Memory B cell (primary cell): Measurements from ENCODE around the gene NEU4.
"Not testable (repeated sequence)": the region's sequence is repeated elsewhere in the genome, so short reads cannot be mapped to it uniquely, and the experiment has no call there.

Experiments used
- ATAC-seq: fragments of 150-1000 bp; cut with Tn5 transposase; 2 replicates; pipeline ENCODE4 v1.10.0; 2021; ENCODE audit warnings: low read depth, mild to moderate bottlenecking, moderate library complexity
- DNase-seq, 2 donors: peaks; one replicate each; pipeline ENCODE4 v3.0.0; 2022; ENCODE audit warnings: low spot score in 2 of 2
- H3K27ac Mint-ChIP-seq: one replicate; pipeline ENCODE4 v1.8.0; 2022; ENCODE audit warnings: mild to moderate bottlenecking, moderate library complexity, mixed read lengths
- H3K27me3 Mint-ChIP-seq: one replicate; pipeline ENCODE4 v1.8.0; 2022; ENCODE audit warnings: mixed read lengths
- H3K36me3 Mint-ChIP-seq: one replicate; pipeline ENCODE4 v1.8.0; 2022; ENCODE audit warnings: mild to moderate bottlenecking, mixed read lengths
- H3K4me1 Mint-ChIP-seq: one replicate; pipeline ENCODE4 v1.8.0; 2022; ENCODE audit warnings: mixed read lengths
- H3K4me3 Mint-ChIP-seq: one replicate; pipeline ENCODE4 v1.8.0; 2022; ENCODE audit warnings: mild to moderate bottlenecking, moderate library complexity, mixed read lengths
- H3K9me3 Mint-ChIP-seq: one replicate; pipeline ENCODE4 v1.8.0; 2022; ENCODE audit warnings: mixed read lengths

The NEU4 gene

DNA sequence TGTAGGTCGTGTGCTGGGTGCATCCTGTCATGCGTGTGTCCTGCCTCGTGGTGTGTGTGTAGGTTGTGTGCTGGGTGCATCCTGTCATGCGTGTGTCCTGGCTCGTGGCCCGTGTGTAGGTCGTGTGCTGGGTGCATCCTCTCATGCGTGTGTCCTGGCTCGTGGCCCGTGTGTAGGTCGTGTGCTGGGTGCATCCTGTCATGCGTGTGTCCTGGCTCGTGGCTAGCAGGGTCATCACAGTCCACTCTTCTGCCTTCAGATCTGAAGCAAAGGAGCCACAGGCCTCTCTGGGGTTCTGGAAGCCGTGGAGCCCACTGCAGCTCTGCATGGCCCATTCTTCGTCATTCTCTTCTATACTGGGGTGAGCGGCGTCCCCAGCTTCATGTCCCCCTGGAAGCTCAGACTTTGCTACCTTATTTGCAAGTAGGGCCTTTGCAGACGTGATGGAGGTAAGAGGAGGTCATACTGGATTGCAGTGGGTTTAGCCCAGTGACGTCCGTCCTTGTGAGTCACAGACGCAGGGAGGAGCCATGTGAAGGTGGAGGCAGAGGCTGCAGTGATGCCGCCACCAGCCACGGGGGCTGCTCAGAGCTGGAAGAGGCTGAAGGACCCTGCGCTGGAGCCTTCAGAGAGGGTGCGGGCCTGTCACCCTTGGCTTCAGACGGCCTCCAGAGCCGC is 11.1 kb downstream of the NEU4 start:
- H3K9me3 Mint-ChIP-seq, H3K27ac Mint-ChIP-seq, H3K36me3 Mint-ChIP-seq, H3K4me3 Mint-ChIP-seq, ATAC-seq: not testable (repeated sequence)
- Mint-ChIP-seq H3K27me3 (peaks cover 27% of the 10 kb centered on the region), H3K4me1 (peaks cover 19% of the 10 kb centered on the region)
- DNase-seq = peak in 1 of 2 donors; percentile 10

DNA sequence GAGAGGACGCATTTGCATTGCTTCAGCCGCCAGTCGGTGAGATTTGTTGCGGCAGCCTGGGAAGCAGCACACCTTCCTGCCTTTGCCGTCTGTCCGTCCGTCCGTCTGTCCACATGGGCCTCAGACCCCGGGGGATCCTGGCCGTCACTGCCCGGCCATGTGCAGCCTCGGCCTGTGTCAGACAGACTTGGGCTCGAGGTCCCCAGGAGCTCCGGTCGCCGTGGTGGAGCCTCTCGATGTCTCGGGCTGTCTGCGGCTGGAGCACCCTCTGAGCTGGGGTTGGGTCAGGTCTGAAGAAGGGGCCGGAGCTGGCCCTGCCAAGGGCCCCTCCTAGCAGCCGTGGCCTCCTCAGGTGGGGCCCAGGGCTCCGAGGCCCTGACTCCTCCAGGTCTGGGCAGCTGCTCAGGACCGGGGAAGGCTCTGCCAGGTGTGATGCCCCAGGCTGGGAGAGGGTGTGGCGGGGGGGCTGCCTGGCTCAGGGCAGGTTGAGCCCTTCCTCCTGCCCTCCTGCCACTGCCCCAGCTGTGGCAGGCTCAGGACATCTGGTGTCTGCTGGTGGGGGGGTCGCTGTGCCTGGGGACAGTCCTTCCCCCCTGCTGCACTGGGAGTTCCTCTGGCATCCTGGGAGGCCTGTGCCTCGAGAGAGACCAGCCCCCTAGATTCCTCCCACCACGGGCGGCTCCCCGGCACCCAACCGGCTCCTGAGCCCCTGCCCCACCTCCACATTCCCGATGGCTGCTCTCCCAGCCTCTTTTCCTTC is 11.8 kb downstream of the NEU4 start:
- Mint-ChIP-seq H3K9me3 (peaks cover 7% of the 10 kb centered on the region), H3K4me3 (no peak overlapping the region), H3K4me1 (peaks cover 19% of the 10 kb centered on the region), H3K27me3 (peaks cover 24% of the 10 kb centered on the region), H3K27ac (no peak overlapping the region), H3K36me3 (peaks cover 5% of the 10 kb centered on the region)
- DNase-seq = peak in 1 of 2 donors; percentile 8
- no peak for ATAC-seq

DNA sequence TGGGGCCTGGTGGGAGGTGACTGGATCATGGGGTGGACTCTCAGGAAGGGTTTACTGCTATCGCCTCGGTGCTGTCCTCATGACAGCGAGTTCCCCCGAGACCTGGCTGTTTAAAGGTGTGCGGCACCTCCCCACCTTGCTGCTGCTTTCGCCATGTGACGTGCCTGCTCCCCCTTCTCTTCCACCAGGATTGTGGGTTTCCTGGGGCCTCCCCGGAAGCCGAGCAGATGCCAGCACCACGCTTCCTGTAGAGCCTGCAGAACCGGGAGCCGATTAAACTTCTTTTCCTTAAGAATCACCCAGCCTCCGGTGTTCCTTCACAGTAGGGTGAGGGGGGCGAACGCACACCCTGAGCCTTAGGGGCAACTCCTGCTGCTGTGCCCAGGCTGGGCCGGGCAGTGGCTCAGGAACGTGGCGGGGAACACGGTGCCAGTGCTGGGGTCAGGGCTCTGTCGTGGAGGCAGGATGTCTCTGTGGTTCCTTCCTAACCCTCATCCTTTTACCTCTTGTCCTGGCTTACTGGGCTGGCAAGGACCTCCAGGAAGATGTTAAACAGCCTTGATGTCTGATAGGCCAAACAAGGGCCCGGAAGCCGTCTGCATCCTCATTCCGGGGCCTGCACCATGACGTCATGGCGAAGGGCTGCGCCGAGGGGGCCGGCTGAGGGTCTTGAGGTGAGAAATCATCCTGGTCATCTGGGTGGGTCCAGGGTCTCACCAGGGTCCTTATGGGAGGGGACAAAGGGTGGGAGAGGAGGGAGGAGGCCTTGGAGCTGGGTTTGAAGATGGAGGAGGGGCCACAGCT is 12.7 kb downstream of the NEU4 start:
- H3K36me3 Mint-ChIP-seq = peaks cover 5% of the 10 kb centered on the region
- H3K27ac Mint-ChIP-seq = no peak overlapping the region
- ATAC-seq (no peak), DNase-seq (peak in 1 of 2 donors; percentile 12)
- peaks cover 10% of the 10 kb centered on the region for H3K9me3 Mint-ChIP-seq
- H3K4me1 Mint-ChIP-seq = peaks cover 19% of the 10 kb centered on the region
- peaks cover 29% of the 10 kb centered on the region for H3K27me3 Mint-ChIP-seq
- H3K4me3 Mint-ChIP-seq = no peak overlapping the region

DNA sequence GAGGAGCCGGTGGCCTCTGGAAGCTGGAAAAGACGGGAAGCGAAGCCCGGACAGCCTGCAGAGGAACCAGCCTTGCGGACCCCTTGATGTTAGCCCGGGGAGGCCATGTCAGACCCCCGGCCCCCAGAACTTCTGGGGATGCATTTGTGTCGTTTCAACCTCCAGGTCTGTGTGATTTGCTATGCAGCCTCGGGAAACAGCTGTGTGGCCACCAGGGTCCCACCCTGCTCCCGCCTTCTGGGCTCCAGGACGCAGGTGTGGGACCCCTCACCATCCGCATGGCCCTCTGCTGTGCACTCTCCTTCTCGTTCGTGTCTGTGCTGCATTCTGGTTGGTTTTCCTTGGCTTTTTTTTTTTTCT is 13.3 kb downstream of the NEU4 start:
- no peak overlapping the region for H3K4me3 Mint-ChIP-seq
- H3K36me3 Mint-ChIP-seq = peaks cover 5% of the 10 kb centered on the region
- H3K27me3 Mint-ChIP-seq = peaks cover 29% of the 10 kb centered on the region
- H3K9me3 Mint-ChIP-seq = peaks cover 10% of the 10 kb centered on the region
- H3K4me1 Mint-ChIP-seq = peaks cover 18% of the 10 kb centered on the region
- peak overlapping the region; percentile 65 for H3K27ac Mint-ChIP-seq
- DNase-seq (peak in 1 of 2 donors; percentile 7), ATAC-seq (no peak)

DNA sequence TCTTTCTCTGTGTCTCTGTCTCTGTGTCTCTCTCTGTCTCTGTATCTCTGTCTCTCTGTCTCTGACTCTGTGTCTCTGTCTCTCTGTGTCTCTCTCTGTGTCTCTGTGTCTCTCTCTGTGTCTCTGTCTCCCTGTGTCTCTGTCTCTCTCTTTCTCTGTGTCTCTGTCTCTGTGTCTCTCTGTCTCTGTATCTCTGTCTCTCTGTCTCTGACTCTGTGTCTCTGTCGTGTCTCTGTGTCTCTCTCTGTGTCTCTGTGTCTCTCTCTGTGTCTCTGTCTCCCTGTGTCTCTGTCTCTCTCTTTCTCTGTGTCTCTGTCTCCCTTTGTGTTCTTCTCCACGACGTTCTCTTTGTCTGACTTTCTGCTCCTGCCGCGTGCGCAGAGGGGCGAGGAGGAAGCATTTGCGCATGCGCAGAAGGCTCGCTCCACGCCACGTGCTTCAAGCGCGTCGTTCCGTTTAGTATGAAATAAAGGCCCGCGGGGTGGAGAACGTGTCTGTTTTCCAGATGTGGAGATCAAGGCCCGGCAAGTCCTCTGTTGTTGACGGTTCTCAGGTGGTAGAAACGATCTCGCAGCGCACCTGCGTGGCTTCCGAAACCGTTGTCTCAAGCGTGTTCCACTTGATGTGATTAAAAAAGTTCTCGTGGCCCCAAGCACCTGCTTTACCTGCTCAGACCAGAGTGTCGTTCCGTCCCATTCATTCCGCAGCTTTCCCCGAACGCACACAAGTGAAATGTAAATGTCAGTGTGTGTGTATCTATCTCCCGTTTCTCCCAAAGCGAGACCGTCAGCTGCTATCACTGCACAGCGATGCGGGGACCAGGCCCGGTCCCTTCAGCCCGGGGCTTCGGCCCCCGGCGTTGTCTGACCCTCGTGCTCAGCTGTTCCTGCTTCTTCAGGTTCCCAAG is 14.8 kb downstream of the NEU4 start:
- H3K27ac Mint-ChIP-seq = peak overlapping the region; percentile 80
- not testable (repeated sequence) for H3K36me3 Mint-ChIP-seq, ATAC-seq, DNase-seq, H3K4me3 Mint-ChIP-seq, H3K9me3 Mint-ChIP-seq
- peaks cover 15% of the 10 kb centered on the region for H3K4me1 Mint-ChIP-seq
- peaks cover 27% of the 10 kb centered on the region for H3K27me3 Mint-ChIP-seq

DNA sequence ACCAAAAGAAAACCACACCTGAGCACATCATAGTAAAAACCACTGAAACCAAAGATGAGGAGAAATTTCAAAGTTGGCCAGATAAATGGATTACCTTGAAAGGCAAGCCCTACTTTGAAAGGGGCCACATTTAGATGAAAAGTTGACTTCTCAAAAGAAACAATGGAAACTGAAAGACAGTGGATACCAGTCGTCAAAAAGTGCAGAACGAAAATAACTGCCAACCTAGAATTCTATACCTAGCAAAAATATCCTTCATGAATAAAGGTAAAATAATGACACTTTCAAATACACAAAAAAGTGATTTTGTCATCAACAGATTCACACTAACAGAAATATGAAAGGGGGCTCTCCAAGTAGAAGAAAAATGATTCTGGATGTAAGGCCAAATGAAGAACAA is 18.4 kb downstream of the NEU4 start:
- peaks cover 9% of the 10 kb centered on the region for H3K4me1 Mint-ChIP-seq

DNA sequence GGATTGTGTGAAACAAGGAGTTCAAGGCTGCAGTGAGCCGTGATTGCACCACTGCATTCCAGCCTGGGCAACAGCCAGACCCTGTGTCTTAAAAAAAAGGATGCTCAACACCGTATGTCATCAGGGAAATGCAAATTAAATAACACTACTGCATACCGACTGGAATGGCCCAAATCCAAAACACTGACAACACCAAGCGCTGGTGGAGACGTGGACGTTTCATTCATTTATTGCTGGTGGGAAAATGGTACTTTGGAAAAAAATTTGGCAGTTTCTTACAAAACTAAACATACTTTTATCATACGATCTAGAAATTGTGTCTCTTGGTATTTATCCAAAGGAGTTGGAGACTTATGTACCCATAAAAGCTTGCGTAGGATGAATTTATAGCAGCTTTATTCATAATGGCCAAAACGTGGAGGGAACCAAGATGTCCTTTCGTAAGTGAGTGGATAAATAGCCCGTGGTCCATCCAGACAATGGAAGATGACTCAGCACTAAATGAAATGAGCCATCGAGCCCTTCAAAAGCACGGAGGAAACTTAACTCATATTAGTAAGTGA is 24.2 kb downstream of the NEU4 start:
- H3K4me3 Mint-ChIP-seq = no peak overlapping the region
- H3K9me3 Mint-ChIP-seq = peaks cover 7% of the 10 kb centered on the region
- peaks cover 6% of the 10 kb centered on the region for H3K27me3 Mint-ChIP-seq
- ATAC-seq = no peak
- no peaks in the 10 kb centered on the region for H3K4me1 Mint-ChIP-seq
- no peak for DNase-seq
- H3K27ac Mint-ChIP-seq = no peak overlapping the region
- no peaks in the 10 kb centered on the region for H3K36me3 Mint-ChIP-seq

More for the DNA sequence above, 18.4 kb downstream of the NEU4 start:
- Mint-ChIP-seq H3K36me3 (peaks cover 5% of the 10 kb centered on the region), H3K27ac (no peak overlapping the region), H3K4me3 (no peak overlapping the region), H3K27me3 (peaks cover 24% of the 10 kb centered on the region), H3K9me3 (peaks cover 14% of the 10 kb centered on the region)
- ATAC-seq (no peak), DNase-seq (no peak)

DNA sequence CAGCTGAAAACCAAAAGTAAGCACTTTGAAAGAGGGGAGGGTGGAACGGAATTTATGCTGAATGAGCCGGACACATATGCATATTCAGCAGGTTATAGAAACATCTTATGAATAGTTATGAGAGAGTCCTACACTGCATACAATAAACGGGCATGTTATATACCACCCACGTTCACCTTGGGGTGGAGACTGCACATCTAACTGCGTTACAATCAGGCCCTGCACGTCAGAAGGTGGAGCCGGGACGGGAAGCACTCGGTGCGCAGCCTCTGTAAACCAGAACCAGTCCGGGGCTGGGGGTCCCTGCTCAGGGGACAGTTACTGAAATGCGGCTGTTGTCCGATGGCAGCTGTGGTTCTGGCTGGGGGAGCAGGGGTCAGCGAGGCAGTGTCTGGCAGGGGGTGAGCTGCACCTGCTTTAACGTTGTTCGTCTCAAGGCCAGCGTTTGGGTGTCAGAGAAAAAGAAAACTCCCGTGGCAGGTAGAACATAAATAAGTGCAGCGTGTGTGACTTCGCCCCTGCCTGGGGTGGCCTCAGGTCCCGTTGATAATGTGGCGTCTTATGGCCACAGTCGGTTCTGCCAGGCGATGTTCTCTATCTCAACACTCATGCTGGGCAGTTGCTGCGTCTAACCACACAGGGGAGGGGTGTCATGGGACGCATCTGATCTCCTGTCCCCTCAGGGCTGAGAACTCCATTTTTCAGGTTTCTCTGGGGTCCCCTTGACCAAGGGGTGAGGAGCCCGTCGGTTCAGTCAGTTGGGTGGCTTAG is 24.9 kb downstream of the NEU4 start:
- DNase-seq, H3K9me3 Mint-ChIP-seq, H3K36me3 Mint-ChIP-seq, H3K27me3 Mint-ChIP-seq, H3K27ac Mint-ChIP-seq, H3K4me1 Mint-ChIP-seq, ATAC-seq, H3K4me3 Mint-ChIP-seq: not testable (repeated sequence)

DNA sequence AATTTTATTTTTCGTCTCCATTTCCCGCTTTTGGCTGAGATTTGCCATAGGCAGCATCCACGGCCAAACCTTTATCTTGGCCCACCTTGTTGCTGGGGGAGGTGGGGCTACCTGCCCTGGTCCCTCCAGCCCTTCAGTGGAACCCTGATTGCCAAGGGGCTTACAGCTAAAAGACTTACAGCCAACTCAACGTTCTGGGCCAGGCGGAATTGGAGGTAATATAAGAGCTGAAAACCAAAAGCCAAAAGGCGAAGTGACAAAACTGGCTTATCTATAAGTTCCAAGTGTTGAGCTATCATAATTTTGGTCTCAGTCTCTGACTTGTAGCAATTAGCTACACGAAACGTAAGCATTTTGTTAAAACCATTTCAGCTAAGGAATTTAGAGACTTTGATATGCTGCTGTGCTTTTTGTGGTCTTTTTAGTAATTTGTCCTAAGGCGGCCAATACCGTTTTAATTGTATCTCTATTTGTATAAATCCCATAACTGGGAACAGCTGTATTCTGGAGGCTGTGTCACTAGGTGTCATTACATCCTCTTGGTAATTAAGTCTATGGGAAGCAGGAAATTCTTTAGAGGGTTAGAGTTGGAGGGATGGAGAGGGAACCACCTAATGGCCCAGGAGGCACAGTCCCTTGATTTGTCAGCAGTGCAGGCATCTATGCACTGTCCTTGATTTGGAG is 25.7 kb downstream of the NEU4 start:
- no peak overlapping the region for H3K4me3 Mint-ChIP-seq
- DNase-seq (no peak), ATAC-seq (no peak)
- peaks cover 6% of the 10 kb centered on the region for H3K27me3 Mint-ChIP-seq
- no peak overlapping the region for H3K27ac Mint-ChIP-seq
- H3K4me1 Mint-ChIP-seq = no peaks in the 10 kb centered on the region
- H3K36me3 Mint-ChIP-seq = no peaks in the 10 kb centered on the region
- peaks cover 7% of the 10 kb centered on the region for H3K9me3 Mint-ChIP-seq

DNA sequence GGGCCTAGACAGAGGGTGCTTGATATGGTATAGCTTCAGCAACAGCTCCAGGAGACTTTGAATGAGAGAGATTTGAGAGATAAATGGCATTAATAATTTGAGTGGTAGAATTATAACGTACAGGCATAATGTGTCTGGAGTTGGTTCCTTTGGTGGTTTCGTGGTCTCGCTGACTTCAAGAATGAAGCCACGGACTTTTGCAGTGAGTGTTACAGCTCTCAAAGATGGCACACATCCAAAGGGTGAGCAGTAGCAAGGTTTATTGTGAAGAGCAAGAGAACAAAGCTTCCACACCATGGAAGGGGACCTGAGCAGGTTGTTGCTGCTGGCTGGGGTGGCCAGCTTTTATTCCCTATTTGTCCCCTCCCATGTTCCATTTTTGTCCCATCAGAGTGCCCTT is 26.6 kb downstream of the NEU4 start:
- Mint-ChIP-seq H3K36me3 (no peaks in the 10 kb centered on the region), H3K27me3 (peaks cover 6% of the 10 kb centered on the region), H3K27ac (no peak overlapping the region), H3K4me3 (no peak overlapping the region), H3K4me1 (no peaks in the 10 kb centered on the region), H3K9me3 (peaks cover 7% of the 10 kb centered on the region)
- ATAC-seq = no peak
- DNase-seq = no peak

DNA sequence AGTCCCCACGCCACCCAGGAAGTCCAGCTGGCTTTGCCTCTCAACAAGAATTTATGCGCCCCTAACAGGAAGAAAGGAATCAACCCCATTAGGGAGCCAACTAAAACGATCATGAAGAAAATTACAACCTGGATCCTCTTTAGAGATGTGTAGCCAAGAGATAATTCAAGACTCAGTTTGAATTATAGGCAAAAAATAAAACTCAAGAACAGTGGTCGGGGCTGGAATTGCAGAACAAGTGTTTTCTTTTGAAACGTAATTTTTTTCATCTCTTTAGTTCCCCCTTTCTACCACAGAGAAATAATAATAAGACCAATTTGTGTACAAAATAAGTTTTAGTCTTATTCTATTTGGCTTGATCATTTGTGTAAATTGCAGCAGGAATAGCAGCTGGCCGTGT is 27.3 kb downstream of the NEU4 start:
- no peaks in the 10 kb centered on the region for H3K4me1 Mint-ChIP-seq
- no peak for DNase-seq
- H3K27me3 Mint-ChIP-seq = peaks cover 6% of the 10 kb centered on the region
- H3K9me3 Mint-ChIP-seq = peaks cover 7% of the 10 kb centered on the region
- peak; percentile 27 for ATAC-seq
- H3K27ac Mint-ChIP-seq = no peak overlapping the region
- H3K4me3 Mint-ChIP-seq = no peak overlapping the region
- H3K36me3 Mint-ChIP-seq = no peaks in the 10 kb centered on the region

DNA sequence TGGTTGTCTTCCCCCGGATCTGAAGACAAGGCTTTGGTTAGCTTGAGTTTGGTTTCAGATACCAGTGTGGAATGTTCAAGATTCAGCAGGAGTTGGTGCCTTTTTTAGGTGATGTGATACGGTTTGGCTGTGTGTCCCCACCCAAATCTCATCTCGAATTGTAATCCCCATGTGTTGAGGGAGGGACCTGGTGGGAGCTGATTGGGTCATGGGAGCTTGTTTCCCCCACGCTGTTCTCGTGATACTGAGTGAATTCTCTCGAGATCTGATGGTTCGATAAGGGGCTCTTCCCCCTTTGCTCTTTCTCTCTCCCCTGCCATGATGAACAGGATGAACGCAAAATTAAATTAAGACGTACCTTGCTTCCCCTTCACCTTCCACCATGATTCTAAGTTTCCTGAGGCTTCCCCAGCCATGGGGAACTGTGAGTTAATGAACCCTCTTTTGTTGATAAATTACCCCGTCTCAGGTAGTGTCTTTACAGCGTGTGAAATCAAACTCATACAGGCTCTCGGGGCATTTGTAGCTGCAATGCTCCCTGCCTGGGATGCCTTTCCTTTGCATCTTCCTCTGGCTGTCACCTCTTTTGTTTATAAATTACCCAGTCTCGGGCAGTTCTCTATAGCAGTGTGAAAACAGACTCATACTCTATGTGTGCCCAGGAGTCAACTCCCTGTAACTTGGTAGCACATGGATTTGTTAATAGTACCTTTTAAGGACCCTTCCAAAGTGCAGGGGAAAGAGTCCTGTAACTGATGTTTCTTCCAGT is 28.4 kb downstream of the NEU4 start:
- DNase-seq = no peak

More for the DNA sequence above, 28.4 kb downstream of the NEU4 start:
- Mint-ChIP-seq H3K9me3 (peaks cover 3% of the 10 kb centered on the region), H3K4me1 (no peaks in the 10 kb centered on the region), H3K27ac (no peak overlapping the region), H3K4me3 (no peak overlapping the region), H3K27me3 (peaks cover 2% of the 10 kb centered on the region), H3K36me3 (no peaks in the 10 kb centered on the region)
- no peak for ATAC-seq
